ENCODE measurements around the gene C2CD4C.
"Not testable (repeated sequence)": the region's sequence is repeated elsewhere in the genome, so short reads cannot be mapped to it uniquely, and the experiment has no call there.

Gene C2CD4C

GRCh38 chr19:367963-368629 lies 40.9 kb downstream of the C2CD4C start:
- no peak for DNase-seq (ENCODE audit: low spot score)
- no peak for FAIRE-seq

GRCh38 chr19:367561-367960 lies 41.4 kb downstream of the C2CD4C start:
- FAIRE-seq = no peak
- no peak for DNase-seq (ENCODE audit: low spot score)

- no peak for FAIRE-seq
- DNase-seq (ENCODE audit: low spot score) = no peak
These were observed 42.0 kb downstream of the C2CD4C start for GRCh38 chr19:366951-367350.

GRCh38 chr19:366205-366783 lies 42.7 kb downstream of the C2CD4C start:
- DNase-seq (ENCODE audit: low spot score) = no peak
- no peak for FAIRE-seq

- FAIRE-seq (no peak), DNase-seq (ENCODE audit: low spot score) (no peak)
These were observed 44.3 kb downstream of the C2CD4C start for GRCh38 chr19:364496-365287.

- no peak for FAIRE-seq
- no peak for DNase-seq (ENCODE audit: low spot score)
These were observed 46.3 kb downstream of the C2CD4C start for GRCh38 chr19:362683-363082.

GRCh38 chr19:362154-362553 lies 46.8 kb downstream of the C2CD4C start:
- DNase-seq (ENCODE audit: low spot score) (no peak), FAIRE-seq (no peak)

- no peak for FAIRE-seq
- DNase-seq (ENCODE audit: low spot score) = no peak
These were observed 49.4 kb downstream of the C2CD4C start for GRCh38 chr19:359653-359925.

- not testable (repeated sequence) for DNase-seq (ENCODE audit: low spot score); FAIRE-seq
These were observed 53.4 kb downstream of the C2CD4C start for GRCh38 chr19:355536-355935.
